ENCODE measurements around the gene OSBPL2. TPM values are rescaled to one million over a fixed set of nuclear protein-coding genes. Genes with fewer than 3 reads are reported as not detected.

Gene OSBPL2
- total RNA-seq, 4 donors from 2014 or later, result 48.4 to 65.1 (median 55.8) TPM

GRCh38 chr20:62333820-62334595 is 95.7 kb downstream of the OSBPL2 start:
- peaks cover 58 to 100% (median 68%) of the 10 kb centered on the region in 3 donors for H3K36me3 ChIP-seq
- DNase-seq, result no peak
- no peaks in the 10 kb centered on the region for H3K9me3 ChIP-seq
- no peak overlapping the region for H3K4me3 ChIP-seq
- H3K27me3 ChIP-seq, result no peaks in the 10 kb centered on the region
- H3K4me1 ChIP-seq, result peaks cover 0 to 8% (median 0%) of the 10 kb centered on the region in 3 donors
- no peak overlapping the region for H3K27ac ChIP-seq
- 40 to 80% methylated on average over 2 to 3 of the region's 37 CpGs for whole genome bisulfite sequencing, 2 donors
- TF ChIP-seq POLR2A (IDR thresholded peaks at IDR 0.05) (no peak), CTCF (IDR thresholded peaks at IDR 0.05) (no peak)
- intact Hi-C loops (cut with DNase I), result no loop called here

- H3K9me3 ChIP-seq, result no peaks in the 10 kb centered on the region
- no peak for DNase-seq
- H3K4me3 ChIP-seq, result no peak overlapping the region
- peaks cover 53 to 99% (median 60%) of the 10 kb centered on the region in 3 donors for H3K36me3 ChIP-seq
- TF ChIP-seq POLR2A (IDR thresholded peaks at IDR 0.05), result no peak
- no peak overlapping the region for H3K27ac ChIP-seq
- intact Hi-C loops (cut with DNase I), result no loop called here
- H3K27me3 ChIP-seq, result no peaks in the 10 kb centered on the region
- peaks cover 0 to 8% (median 0%) of the 10 kb centered on the region in 3 donors for H3K4me1 ChIP-seq
- 90 to 93% methylated on average over 3 to 5 of the region's 13 CpGs for WGBS, 2 donors
Observed at GRCh38 chr20:62334881-62335280, 96.6 kb downstream of the OSBPL2 start.

GRCh38 chr20:62335532-62335931 is 97.2 kb downstream of the OSBPL2 start:
- Histone ChIP-seq H3K27ac (no peak overlapping the region), H3K4me1 (peaks cover 0 to 8% (median 0%) of the 10 kb centered on the region in 3 donors), H3K4me3 (no peak overlapping the region), H3K27me3 (no peaks in the 10 kb centered on the region), H3K36me3 (peaks cover 48 to 99% (median 56%) of the 10 kb centered on the region in 3 donors), H3K9me3 (no peaks in the 10 kb centered on the region)
- no peak for DNase-seq
- WGBS, 2 donors, result 89 to 90% methylated on average over 3 to 6 of the region's 6 CpGs
- TF ChIP-seq CTCF (IDR thresholded peaks at IDR 0.05), result no peak
- TF ChIP-seq POLR2A (IDR thresholded peaks at IDR 0.05), result no peak
- intact Hi-C loops (cut with DNase I), result no loop called here

- intact Hi-C loops (cut with DNase I), result no loop called here
- no peak overlapping the region for H3K27ac ChIP-seq
- WGBS, 2 donors, result 100% methylated on average over 1 of the region's 11 CpGs; no CpG with 5 or more reads in 1 of the 2 donors
- no peaks in the 10 kb centered on the region for H3K27me3 ChIP-seq
- DNase-seq, result no peak
- H3K4me1 ChIP-seq, result peaks cover 0 to 2% (median 0%) of the 10 kb centered on the region in 3 donors
- H3K36me3 ChIP-seq, result peaks cover 45 to 99% (median 55%) of the 10 kb centered on the region in 3 donors
- H3K9me3 ChIP-seq, result no peaks in the 10 kb centered on the region
- TF ChIP-seq POLR2A (IDR thresholded peaks at IDR 0.05) (no peak), CTCF (IDR thresholded peaks at IDR 0.05) (no peak)
- H3K4me3 ChIP-seq, result no peak overlapping the region
Observed at GRCh38 chr20:62336329-62336728, 98.0 kb downstream of the OSBPL2 start.

GRCh38 chr20:62336775-62337557 is 98.6 kb downstream of the OSBPL2 start:
- H3K4me1 ChIP-seq, result no peaks in the 10 kb centered on the region
- H3K4me3 ChIP-seq, result no peak overlapping the region
- H3K27me3 ChIP-seq, result no peaks in the 10 kb centered on the region
- 86 to 94% methylated on average over 44 to 46 of the region's 53 CpGs for WGBS, 2 donors
- H3K9me3 ChIP-seq, result no peaks in the 10 kb centered on the region
- peaks cover 44 to 99% (median 50%) of the 10 kb centered on the region in 3 donors for H3K36me3 ChIP-seq
- TF ChIP-seq POLR2A (IDR thresholded peaks at IDR 0.05), result no peak
- no peak for TF ChIP-seq CTCF (IDR thresholded peaks at IDR 0.05)
- intact Hi-C loops (cut with DNase I), result no loop called here
- DNase-seq, result no peak
- no peak overlapping the region for H3K27ac ChIP-seq

Measured in esophagus squamous epithelium (tissue), 5 donors.